Measurements from ENCODE around the gene BSDC1.
"Not testable (repeated sequence)": the region's sequence is repeated elsewhere in the genome, so short reads cannot be mapped to it uniquely, and the experiment has no call there.

Gene BSDC1

DNA sequence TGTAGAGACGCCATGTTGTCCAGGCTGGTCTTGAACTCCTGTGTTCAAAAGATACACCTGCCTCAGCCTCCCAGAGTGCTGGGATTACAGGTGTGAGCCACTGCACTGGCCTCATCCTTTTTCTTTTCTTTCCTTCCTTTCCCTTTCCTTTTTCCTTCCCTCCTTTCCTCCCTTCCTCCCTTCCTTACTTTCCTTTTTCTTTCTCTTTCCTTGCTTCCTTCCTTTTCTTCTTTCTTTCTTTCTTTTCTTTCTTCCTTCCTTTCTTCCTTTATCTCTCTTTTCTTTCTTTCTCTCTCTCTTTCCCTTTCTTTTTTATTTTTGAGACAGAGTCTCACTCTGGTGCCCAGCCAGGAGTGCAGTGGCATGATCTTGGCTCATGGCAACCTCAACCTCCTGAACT is 37.8 kb downstream of the BSDC1 start:
- DNase-seq, result no peak

DNA sequence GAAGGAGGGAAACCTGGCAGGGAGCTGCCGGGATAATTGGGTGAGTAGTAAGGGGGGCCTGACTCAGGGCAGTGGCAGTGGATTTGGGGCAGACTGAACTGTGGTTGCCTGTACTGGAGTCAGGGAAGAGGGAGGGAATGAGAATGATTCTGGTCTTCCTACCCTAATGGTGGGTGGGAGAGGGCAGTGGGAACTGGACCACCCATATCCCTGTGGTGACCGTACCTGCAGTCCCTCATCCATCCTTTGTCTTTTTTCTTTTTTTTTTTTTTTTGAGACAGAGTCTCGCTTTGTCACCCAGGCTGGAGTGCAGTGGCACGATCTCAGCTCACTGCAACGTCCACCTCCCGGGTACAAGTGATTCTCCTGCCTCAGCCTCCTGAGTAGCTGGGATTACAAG is 38.5 kb downstream of the BSDC1 start:
- DNase-seq, result not testable (repeated sequence)

DNA sequence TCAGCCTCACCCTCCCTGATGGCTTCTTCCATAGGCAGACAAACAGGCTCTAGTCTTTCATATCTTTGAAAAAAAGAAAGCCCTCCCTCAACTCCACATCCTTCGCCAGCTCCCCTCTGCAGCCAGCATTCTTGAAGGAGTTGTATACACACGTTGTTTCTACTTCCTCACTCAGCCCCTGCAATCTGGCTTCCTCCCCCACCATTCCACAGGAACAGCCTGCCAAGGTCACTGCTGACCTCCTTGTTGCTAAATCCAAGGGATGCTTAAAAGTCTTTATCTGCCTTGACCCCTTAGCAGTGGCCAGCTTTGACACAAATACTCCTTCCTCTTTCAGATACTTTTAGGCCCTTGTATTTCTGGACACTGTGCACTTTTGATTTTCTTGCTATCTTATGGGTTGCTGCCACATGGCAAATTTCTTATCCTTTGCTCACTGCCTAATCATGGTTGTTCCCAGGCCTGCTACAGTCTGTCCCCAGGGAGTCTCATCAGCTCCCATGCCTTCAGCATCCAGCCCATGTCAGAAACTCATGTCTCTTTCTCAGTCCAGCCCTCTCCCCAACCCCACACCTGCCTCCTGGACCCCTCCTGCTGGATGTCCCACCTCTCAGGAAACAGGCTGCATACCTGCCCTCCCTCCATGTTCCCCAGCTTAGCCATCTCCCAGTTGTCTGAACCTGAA is 40.2 kb downstream of the BSDC1 start:
- no peak for DNase-seq

DNA sequence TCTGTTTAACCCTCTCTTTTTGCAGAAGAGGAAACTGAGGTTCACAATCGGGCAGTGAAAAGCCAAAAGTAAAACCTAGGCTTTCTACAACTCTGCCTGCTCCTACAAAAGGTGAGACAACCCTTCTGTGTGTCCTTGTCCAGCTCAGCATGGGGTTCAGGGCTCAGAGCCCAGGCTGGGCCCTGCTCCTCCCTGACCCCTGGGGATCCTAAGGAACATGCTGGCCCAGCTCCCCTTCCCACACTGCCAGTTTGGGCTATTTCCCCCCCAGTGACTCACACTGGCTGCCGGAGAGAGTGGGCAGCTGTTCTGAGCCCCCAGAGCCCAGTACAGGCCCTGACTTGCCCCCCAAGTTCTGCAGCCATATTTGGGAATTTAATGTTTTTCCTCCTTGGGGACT is 40.8 kb downstream of the BSDC1 start:
- no peak for DNase-seq

DNA sequence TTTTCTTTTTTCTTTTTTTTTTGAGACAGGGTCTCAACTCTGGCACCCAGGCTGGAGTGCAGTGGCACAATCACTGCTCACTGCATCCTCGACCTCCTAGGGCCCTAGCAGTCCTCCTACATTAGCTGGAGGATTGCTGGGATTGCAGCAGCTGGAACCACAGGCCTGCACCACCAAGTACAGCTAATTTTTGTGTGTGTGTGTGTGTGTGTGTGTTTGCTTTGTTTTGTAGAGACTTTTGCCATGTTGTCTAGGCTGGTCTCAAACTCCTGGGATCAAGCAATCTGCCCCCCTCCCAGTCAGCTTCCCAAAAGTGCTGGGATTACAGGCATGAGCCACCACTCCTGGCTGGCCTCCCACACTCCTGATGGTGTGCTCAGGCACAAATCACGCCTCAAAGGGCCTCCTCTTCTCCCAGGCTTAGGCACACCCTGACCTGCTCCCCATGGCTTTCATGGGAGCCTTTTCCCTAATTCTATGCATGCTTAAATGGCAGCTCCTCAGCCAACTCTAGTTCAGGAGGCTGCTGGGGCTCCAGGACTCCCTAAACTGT is 41.3 kb downstream of the BSDC1 start:
- DNase-seq, result no peak

DNA sequence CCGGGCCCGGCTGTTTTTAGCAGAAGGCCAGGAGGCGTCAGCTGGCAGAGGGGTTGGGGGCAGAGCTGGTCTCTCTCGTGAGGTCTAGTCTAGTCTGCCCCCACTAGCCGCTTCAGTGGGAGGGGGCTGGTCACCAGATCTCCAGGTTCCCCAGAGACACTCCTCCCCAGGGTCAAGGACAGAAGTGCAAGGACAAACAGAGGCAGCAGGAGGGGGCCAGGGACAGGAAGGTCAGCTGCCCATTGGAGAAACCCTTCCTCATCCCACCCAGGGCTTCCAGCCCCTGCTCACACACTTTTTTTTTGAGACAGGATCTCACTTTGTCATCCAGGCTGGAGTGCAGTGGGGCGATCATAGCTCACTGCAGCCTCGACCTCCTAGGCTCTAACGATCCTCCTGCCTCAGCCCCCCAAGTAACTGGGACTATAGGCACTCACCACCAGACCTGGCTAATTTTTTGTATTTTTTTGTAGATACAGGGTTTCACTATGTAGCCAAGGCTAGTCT is 41.9 kb downstream of the BSDC1 start:
- DNase-seq, result no peak

DNA sequence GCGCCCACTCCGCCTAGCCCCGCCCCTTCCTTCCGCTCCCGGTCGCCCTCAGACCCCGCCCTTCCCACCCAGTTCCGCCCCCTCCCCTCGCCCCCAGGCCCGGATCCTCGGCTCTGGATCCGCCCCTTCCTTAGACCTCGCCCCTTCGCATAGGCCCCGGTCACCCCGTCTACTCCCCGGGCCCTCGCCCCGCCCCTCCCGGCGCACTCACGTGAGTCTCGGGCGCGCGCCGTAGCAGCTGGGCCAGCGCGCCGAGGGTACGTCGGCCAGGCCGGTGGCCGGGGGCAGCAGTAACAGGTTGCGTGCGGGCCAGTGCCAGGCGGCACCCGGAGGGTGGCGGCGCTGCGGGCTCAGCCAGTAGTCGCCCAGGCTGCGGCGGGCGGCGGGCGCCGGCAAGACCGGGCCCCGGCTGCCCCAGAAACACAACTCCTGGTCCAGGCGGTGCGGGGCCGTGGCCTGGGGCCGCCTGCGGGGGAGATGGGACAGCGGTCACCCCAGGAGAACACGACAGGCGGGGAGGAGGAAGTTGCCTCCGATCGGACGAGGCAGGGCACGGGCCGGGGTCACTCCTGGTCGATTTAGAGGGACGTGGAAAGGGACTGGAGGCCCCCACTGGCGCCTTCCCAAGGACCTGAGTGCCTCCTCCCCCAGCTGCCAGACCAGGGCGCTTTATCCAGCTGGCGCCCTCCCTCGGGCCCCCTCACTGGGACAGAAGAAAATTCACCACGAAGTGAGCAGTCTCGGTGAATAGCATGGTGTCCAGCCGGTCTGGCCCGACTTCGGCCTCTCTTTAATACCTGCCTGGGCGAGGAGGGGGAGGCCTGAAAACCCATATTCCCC is 42.6 kb downstream of the BSDC1 start:
- DNase-seq, result peak; percentile 85

DNA sequence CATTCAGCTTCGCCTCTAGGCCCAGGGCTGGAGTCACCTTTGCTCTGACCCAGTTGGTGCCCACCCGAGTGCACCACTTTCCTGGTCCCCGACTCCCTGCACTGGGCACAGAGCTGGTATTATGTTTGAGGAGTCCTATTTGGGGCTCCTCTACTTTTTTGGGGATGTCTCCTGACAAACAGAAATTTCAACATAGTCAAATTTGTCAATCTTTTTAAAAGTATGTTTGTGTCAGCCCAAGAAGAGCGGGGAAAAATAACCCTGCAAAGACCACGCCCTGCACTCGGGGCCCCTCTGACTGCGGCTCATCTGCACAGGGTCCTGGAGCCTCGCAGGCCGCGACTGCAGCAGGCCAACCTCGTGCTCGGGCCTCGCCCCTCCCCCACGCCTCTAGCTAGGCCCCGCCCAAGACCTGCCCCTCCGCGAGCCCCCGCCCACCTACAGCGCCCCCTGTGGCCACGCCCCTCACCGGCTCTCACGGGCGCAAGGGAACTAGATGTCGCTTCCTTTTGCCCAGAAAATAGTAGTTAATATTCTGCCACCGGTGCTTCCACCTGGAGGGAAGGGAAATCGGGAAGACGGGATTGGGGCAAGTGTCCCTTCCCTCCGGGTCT is 43.3 kb downstream of the BSDC1 start:
- peak; percentile 46 for DNase-seq

DNA sequence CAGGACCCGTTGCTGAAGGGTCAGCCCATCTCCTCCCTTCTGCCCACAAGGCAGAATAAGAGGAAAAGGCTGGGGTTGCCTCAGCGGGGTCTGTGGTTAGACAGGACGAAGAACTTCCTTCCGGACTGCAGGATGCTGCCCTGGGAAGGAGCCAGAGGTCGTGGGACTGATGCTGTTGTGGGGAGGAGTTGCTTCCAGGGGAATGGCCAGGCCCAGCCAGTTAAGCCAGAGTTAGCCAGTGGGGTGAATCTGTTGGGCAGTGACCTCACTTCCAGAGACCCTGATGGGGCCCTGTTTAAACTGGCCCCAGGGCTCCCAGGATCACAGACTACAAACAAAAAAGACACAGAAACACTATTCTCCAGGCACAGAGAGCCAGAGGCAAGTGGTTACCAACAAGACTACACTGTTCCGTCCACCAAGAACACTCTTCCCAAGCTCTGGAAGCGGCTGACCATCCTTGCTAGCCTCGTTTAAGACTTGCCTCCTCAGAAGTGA is 45.0 kb downstream of the BSDC1 start:
- no peak for DNase-seq

DNA sequence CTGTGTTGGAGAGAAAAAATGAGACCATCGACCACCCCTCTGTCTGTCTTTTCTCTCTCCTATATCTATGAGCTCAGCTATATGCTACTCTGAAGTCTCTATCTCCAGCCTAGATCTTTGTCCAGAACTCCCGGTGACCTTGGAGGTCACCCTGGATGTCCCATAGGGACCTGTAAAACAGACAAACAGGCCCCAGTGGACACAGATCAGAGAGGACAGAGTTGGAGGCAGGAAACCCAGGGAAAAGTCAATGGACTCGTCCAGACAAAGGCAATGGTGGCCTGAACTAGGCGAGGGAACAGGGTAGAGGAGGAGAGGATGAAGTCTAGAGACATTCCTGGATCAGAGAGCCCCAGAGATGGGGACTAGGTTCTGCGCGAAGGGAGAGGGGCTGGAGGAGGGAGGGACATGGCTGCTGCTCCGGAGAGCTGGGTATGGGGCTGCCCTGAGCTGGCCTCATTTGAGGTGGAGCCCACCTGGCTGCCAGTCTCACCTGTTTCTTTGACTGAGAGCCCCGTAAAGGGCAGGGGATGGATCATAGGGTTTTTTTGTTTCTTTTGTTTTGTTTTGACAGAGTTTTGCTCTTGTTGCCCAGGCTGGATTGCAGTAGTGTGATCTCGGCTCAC is 47.6 kb downstream of the BSDC1 start:
- DNase-seq, result no peak

DNA sequence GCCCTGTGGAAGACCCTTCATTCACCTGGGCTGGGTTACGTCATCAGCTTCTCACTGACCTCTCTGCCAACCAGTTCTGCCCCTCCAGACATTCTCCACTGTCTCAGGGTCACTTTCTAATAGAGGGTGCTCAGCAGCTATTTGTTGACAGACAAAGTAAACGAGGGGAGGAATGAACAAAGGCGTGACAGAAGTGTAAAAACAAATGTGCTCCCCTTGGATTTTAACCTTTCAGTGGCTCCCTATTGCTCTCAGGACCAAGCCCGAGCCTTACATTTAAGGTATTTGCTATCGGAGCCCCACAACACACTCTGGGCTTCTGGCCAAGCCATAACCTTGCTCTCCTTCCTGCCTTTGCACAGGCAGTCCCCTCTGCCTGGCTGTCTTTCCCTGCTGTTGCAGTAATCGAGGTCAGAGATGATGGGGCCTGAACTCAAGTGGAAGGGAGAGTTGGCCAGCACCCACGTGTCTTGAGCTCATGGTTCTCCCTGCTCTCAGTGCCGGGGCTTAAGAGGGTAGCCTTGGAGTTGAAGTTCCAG is 48.9 kb downstream of the BSDC1 start:
- DNase-seq, result no peak

DNA sequence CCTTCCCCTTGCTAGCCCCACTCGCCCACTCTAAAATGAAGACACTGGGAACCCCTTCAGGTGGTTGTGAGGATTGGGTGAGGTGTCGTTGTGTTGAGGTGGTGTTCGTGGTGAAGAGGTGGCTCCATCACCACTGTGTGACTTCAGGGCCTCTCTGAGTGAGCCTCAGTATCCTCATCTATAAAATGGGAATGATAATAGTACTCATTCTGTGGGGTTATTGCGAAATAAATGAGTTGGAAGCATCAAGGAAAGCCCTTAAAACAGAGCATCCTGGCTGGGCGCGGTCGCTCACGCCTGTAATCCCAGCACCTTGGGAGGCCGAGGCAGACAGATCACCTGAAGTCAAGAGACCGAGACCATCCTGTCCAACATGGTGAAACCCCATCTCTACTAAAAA is 51.5 kb downstream of the BSDC1 start:
- DNase-seq, result no peak

DNA sequence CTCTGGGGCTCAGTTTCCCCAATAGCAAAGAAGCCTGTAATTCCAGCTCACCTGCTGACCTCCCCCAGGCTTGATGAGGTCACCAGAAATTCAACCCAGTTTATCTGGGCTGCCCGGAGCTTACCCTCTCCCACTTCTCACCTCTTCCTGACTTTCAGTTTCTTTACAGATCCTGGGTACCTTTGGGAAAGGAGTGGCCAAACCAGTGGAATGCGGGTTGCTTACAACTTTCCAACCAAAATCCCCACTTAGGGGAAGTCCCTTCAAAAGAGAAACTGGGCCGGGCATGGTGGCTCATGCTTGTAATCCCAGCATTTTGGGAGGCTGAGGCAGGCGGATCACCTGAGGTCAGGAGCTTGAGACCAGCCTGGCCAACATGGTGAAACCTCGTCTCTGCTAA is 52.3 kb downstream of the BSDC1 start:
- DNase-seq, result no peak

DNA sequence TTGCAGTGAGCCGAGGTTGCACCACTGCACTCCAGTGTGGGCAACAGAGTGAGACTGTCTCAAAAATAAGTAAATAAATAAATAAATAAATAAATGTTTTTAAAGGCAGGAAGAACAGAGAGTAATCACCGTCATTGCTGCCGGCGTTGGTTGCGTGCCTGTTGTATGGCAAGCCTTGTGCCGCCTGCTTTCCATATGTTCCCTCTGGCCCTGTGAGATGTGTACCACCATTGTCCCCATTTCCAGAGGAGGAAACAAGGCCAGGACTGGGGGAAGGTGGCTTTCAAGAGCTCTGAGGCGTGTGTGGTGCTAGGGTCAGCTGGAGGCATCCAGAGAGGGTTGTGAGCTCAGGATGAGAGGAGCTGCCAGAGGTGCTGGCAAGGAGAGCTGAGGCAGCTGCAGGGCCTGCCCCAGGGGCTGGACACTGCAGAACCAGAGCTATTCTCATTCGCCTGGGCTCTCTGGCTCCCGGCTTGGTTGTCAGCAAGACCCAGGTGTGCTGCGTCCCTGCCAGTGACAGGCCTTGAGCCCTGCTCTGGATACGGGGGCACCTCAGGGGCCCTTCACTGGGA is 53.0 kb downstream of the BSDC1 start:
- DNase-seq, result no peak

DNA sequence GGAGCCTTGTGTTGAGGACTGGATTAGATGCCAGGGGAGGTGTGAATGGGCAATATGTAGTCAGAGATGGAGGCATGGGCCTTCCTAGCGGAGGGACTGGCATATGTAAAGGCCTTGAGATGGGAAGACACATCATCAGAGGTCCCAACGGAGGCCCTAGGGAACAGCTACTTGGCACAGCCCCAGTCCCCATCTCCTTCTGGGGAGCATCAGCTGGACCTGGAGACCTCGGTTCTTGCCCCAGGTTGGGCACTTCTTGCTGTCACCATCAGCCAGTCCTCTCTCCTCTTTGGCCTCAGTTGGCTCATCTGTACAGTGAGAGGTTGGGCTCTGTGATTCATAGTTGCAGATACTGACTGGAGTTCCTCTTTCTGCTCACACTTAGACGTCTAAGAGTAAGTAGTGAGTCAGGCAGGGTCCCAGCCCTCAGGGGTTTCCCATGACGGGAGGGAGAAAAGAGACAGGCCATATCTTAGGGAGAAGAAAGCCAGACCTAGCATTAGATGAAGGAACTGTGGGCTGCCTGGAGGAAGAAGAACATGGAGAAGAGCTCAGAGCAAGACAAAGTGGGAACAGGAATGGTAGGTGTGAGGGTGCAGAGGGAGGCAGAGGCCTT is 54.8 kb downstream of the BSDC1 start:
- no peak for DNase-seq

DNA sequence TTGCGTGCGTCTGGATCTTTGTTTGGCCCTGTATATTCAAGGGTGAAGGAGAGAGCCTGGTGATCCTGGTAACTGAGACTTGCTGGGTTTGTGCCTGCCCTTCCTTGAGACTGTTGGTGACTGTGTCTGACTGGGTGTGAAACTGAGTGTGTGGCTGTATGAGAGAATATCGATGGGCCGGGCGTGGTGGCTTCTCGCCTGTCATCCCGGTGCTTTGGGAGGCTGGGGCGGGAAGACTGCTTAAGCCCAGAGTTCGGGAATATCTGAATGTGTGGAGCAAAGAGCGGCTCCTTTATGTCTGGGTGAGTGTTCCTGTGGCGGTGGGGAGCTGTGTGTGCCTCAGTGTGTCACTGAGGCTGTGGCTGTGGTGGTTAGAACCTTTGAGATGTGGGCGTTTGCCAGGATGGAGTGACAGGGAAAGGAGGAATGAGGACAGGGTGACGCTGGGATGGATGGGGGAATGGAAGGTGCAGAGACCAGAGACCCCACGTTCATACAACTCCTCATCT is 55.5 kb downstream of the BSDC1 start:
- no peak for DNase-seq

DNA sequence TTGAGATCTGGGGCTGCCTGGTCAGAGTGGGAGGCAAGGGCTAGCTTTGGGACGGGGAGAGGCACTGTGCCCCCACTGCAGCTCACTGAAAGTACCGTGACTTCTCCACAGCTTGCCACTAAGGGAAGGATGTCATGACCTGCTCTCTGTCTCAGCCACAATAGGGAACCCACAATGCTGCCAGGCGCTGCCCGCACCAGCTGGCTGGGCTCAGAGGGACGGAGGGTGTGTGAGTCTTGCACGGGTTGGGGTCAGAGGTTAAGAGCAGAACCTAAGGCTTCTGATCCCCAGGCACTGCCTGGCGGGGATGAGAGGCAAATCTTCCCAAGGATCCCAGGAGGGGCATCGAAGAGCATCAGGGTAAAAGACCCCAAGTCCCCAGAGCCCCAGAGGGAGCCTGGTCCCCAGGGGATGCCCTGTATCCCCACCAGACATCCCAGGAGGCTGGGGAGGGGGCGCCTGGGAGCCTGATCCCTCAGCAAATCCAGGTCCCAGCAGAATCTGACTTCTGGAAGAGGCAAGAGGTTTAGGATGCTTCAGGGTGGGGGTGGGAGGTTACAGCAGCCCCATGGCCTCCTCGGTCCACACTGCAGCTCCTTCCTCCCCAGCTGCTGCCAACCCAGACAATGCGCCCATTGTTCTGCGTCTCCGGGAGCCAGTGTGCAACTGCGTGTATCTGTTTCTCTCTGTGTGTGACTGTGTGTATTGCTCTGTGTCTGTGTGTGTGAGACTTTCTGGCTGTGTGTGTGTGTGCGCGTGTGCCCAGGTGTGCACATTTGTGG is 56.2 kb downstream of the BSDC1 start:
- no peak for DNase-seq

DNA sequence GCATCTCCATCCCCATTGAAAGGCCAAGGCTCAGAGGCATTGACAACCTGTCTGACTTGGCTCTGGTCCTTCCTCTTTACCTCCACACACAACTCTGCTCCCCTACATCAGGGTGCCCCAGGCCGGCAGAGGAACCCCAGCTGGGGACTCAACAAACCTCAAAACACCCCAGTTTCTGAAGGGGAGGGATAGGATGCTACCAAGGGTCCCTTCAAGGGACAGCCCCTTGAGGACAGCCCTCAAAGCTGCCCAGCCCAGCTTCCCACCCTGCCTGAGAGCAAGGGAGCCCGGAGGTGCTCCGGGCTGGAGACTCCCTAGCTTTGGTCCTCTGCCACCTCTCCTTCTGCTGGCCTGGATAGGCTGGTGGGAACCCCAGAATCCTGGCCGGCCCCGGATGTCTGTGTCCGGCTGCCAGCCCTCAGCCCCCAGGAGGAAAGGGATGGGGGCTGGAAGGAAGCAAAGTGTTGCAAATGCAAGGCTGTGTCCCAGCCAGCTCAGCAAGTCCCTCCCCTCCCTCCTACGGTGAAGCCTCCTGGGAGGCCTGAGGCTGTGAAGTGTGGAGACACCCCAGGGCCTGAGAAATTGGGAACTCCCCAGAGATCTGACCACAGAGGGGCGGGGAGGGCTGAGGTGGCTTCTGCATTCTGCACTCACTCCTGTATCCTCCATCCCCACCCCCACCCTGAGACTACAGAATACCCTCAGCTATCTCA is 57.1 kb downstream of the BSDC1 start:
- DNase-seq, result no peak

DNA sequence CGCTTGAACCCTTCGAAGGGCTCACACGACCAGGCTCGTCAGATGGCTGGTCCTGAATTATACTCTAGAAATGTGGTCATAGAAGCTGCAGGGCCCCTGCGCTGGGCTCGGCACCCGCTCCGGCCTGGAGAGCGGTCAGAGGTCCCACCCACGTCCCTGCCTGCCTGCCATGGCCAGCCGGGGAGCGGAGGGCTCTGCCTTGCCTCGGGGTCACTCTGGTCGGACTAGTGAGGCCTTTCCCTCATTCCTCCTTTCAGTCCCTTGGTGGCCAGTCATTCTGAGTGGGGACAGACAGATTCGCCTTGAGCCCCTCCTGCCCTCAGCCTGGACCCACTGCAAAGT is 57.7 kb downstream of the BSDC1 start:
- DNase-seq, result no peak

All from NCI-H1694 (cell line).